HepG2 (cell line): Measurements from ENCODE around the gene SERINC5. TPM values are rescaled to one million over a fixed set of nuclear protein-coding genes. Genes with fewer than 3 reads are reported as not detected.

Experiments used
- BCL6 ChIP-seq: IDR thresholded peaks from 2 replicates; pipeline ENCODE4 v1.6.1; 2016; ENCODE audit warnings: missing genetic modification reagents, missing compliant biosample characterization
- HIVEP1 ChIP-seq: sonication (generic); formaldehyde crosslinking; IDR thresholded peaks from 2 replicates; pipeline ENCODE4 v1.4.0; 2020; ENCODE audit warnings: mild to moderate bottlenecking, missing genetic modification reagents
- IKZF5 ChIP-seq: IDR thresholded peaks from 2 replicates; pipeline ENCODE4 v1.6.1; 2018; ENCODE audit warnings: missing genetic modification reagents, mild to moderate bottlenecking, missing compliant biosample characterization
- KMT2B ChIP-seq: IDR thresholded peaks from 2 replicates; pipeline ENCODE4 v1.6.1; 2016; ENCODE audit warnings: missing genetic modification reagents, missing compliant biosample characterization
- MAFK ChIP-seq, 2 experiments: IDR thresholded peaks in 1 of 2; conservative IDR thresholded peaks in 1 of 2; 2 replicates each; pipeline ENCODE4 v1.6.1; 2011; ENCODE audit warnings: improper control_type of control experiment in 2 of 2, low read length in 2 of 2
- MED13 ChIP-seq: sonication (generic); formaldehyde crosslinking; IDR thresholded peaks from 2 replicates; pipeline ENCODE4 v1.5.0; 2020; ENCODE audit warnings: missing genetic modification reagents
- NRL ChIP-seq: sonication (generic); formaldehyde crosslinking; IDR thresholded peaks from 2 replicates; pipeline ENCODE4 v1.5.0; 2020; ENCODE audit warnings: missing genetic modification reagents, mild to moderate bottlenecking, moderate library complexity, borderline replicate concordance
- PHB2 ChIP-seq: fragments of 450-650 bp; IDR thresholded peaks from 2 replicates; pipeline ENCODE4 v1.6.1; 2018; ENCODE audit not compliant: partially characterized antibody
- RARG ChIP-seq: sonication (generic); formaldehyde crosslinking; IDR thresholded peaks from 2 replicates; pipeline ENCODE4 v1.4.0; 2020; ENCODE audit warnings: low read depth, mild to moderate bottlenecking, missing genetic modification reagents
- RERE ChIP-seq: IDR thresholded peaks from 2 replicates; pipeline ENCODE4 v1.6.1; 2016; ENCODE audit warnings: low read depth, missing genetic modification reagents, missing compliant biosample characterization
- RFX3 ChIP-seq: IDR thresholded peaks from 2 replicates; pipeline ENCODE4 v1.6.1; 2016; ENCODE audit warnings: missing biosample characterization, missing genetic modification reagents
- SP5 ChIP-seq: IDR thresholded peaks from 2 replicates; pipeline ENCODE4 v1.6.1; 2016; ENCODE audit warnings: low read depth, borderline replicate concordance
- ZBTB21 ChIP-seq: sonication (generic); formaldehyde crosslinking; IDR thresholded peaks from 2 replicates; pipeline ENCODE4 v1.4.0; 2020; ENCODE audit warnings: missing genetic modification reagents
- ZBTB34 ChIP-seq: sonication (generic); formaldehyde crosslinking; IDR thresholded peaks from 2 replicates; pipeline ENCODE4 v1.8.0; 2022; ENCODE audit warnings: mild to moderate bottlenecking, missing genetic modification reagents
- ZNF558 ChIP-seq: sonication (generic); formaldehyde crosslinking; IDR thresholded peaks from 2 replicates; pipeline ENCODE4 v1.9.0; 2022; ENCODE audit warnings: mild to moderate bottlenecking, missing genetic modification reagents, borderline replicate concordance
- ZNF678 ChIP-seq: sonication (generic); formaldehyde crosslinking; IDR thresholded peaks from 2 replicates; pipeline ENCODE4 v1.4.0; 2020; ENCODE audit warnings: mild to moderate bottlenecking, missing genetic modification reagents
- ZNF782 ChIP-seq: sonication (generic); formaldehyde crosslinking; IDR thresholded peaks from 2 replicates; pipeline ENCODE4 v1.4.0; 2020; ENCODE audit warnings: missing genetic modification reagents, mild to moderate bottlenecking, borderline replicate concordance
- ZNF850 ChIP-seq: sonication (generic); formaldehyde crosslinking; conservative IDR thresholded peaks from 2 replicates; pipeline ENCODE4 v1.9.0; 2021; ENCODE audit warnings: mild to moderate bottlenecking, missing genetic modification reagents
- polyA plus RNA-seq, 8 experiments: library from polyadenylated mRNA; depleted of rRNA in 3 of 8; stranded (reverse) in 7 of 8; unstranded in 1 of 8; fragments of >200 nt; fragmentation: Illumina TruSeq in 4 of 8; extraction: Trizol in 4 of 8; gene quantifications; 2 replicates each; pipeline versions ENCODE4 v1.2.1 to v1.2.3, GENCODE V29; 2011 to 2016; ENCODE audit warnings: low read depth in 4 of 8, missing spikeins in 1 of 8, mixed read lengths in 1 of 8; ENCODE audit not compliant: insufficient read depth in 1 of 8
- total RNA-seq, 5 experiments: library from RNA; depleted of rRNA; stranded (reverse); fragments of >200 nt; fragmentation: Illumina TruSeq; extraction: Trizol; gene quantifications; 2 replicates each; pipeline ENCODE4 v1.2.3, GENCODE V29; 2016; ENCODE audit warnings: low read depth in 1 of 5

SERINC5 gene
- total and polyA plus RNA-seq, 2 of the 13 experiments (the other 11 are each of a cell fraction or from before 2014, with no cell fraction given): 17.3 to 22.8 TPM

DNA sequence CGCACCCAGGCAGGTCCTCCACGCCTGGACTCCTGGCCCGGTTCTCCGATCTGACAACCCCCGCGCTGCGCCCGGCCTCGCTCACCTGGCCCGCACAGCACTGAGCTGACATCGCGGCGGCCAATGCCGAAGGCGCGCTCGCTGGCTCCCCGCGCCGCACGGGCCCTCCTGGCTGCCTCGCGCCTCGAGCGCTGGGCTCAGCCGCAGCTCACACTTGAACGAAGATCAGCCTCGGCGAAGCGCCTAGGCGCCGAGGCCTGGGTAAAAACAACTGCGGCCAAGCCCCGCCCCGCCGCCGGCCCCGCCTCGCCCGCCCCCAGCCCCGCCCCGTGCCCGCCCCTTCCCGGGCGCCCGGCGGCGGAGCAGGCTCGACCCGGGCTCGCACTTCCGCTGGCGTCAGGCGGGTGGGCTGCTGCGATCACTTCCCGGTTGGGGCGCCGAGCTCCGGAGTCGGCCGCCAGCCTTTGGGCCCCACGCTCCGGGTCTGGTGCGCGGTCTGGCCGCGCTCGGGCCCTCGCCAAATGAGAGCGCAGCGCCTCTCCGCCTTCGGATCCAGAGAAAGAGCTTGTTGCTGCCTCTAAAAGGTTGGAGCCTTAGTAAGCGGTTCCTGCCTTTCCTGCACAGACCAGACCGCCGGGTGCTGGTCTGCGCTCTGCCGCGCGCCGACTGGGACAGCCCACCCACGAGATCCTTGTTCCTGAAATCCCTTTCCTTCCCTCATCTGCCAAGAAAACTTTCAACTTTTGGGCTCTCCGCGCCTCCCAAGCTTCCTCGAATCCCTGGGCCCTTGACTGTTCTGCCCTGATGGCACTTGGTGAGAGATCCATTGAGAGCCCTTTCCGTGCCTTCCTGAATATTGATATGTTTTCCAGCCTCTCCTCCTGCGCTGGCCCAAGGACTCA is at the start of gene SERINC5 (continued):
- TF ChIP-seq NRL (peak; percentile 16), MAFK (conservative IDR thresholded peaks at IDR 0.05 in 1 of 2, IDR thresholded peaks at IDR 0.05 in 1 of 2; ENCODE audit: low read length in 2 of 2) (no peak), RARG (no peak), IKZF5 (CRISPR knock-in tag) (no peak), ZBTB21 (CRISPR knock-in tag) (no peak), KMT2B (peak; percentile 79), ZNF558 (CRISPR knock-in tag) (no peak; the same call in 1 of the 2 replicates), SP5 (CRISPR knock-in tag) (peak; percentile 39; the same call in 1 of the 2 replicates), RERE (CRISPR knock-in tag) (no peak; the same call in 1 of the 2 replicates), RFX3 (no peak), ZNF850 (CRISPR knock-in tag) (no peak), ZBTB34 (CRISPR knock-in tag) (no peak; the same call in 1 of the 2 replicates), PHB2 (no peak), MED13 (CRISPR knock-in tag) (no peak), BCL6 (CRISPR knock-in tag) (no peak), ZNF782 (CRISPR knock-in tag) (peak; percentile 77; the same call in 1 of the 2 replicates), ZNF678 (CRISPR knock-in tag) (no peak), HIVEP1 (no peak; the same call in 1 of the 2 replicates)
